H1 (cell line): ENCODE measurements around the gene ACOT7. TPM values are rescaled to one million over a fixed set of nuclear protein-coding genes. Genes with fewer than 3 reads are reported as not detected.

Experiments used
- BCL11A ChIP-seq, 2 experiments: IDR thresholded peaks; one replicate each; pipeline ENCODE4 v1.6.1; 2011; ENCODE audit warnings: low read depth in 2 of 2, low read length in 2 of 2, mild to moderate bottlenecking in 2 of 2
- RBBP5 ChIP-seq: IDR thresholded peaks from 2 replicates; pipeline ENCODE4 v1.7.1; 2012; ENCODE audit warnings: low read depth, mild to moderate bottlenecking, inconsistent platforms, low read length, moderate library complexity, borderline replicate concordance
- polyA plus RNA-seq, 7 experiments: library from polyadenylated mRNA; depleted of rRNA in 3 of 7; stranded (reverse) in 5 of 7; unstranded in 2 of 7; fragments of >200 nt in 5 of 7; fragments of 200-250 nt in 2 of 7; gene quantifications; 1 replicate in 5 of 7; 2 replicates in 1 of 7; 4 replicates in 1 of 7; pipeline versions ENCODE4 v1.2.1 to v1.2.3, GENCODE V29; 2011 to 2013; ENCODE audit warnings: missing spikeins in 2 of 7, mixed read lengths in 2 of 7
- total RNA-seq: library from RNA; stranded (reverse); fragmentation: NEBNext Ultra II Directional; extraction: Animal tissue kit (Norgen Biotek cat#: 25700); gene quantifications from 2 replicates; pipeline ENCODE4 v1.2.1, GENCODE V29; 2021

Gene ACOT7
- total and polyA plus RNA-seq, 2 of the 8 experiments (the other 6 are each of a cell fraction or from before 2014, with no cell fraction given), result 151 to 214 TPM

GRCh38 chr1:6294890-6295556, 98.5 kb downstream of the ACOT7 start (continued):
- TF ChIP-seq RBBP5 (no peak), BCL11A (IDR thresholded peaks at IDR 0.05; ENCODE audit: low read depth in 2 of 2, low read length in 2 of 2) (no peak)
